NCI-H2081 treated with DMSO at 0.1 percent for 48 hours (cell line): ENCODE results near the gene PCNT.
"Not testable (repeated sequence)": the region's sequence is repeated elsewhere in the genome, so short reads cannot be mapped to it uniquely, and the experiment has no call there.

Experiments
- DNase-seq: peaks from one replicate; lab custom pipeline; 2025; lab: John Stamatoyannopoulos, UW

Gene PCNT

GRCh38 chr21:46308431-46308830, 15.5 kb upstream of the PCNT start:
- no peak for DNase-seq

GRCh38 chr21:46310260-46310659, 13.7 kb upstream of the PCNT start:
- not testable (repeated sequence) for DNase-seq

GRCh38 chr21:46311568-46311967, 12.4 kb upstream of the PCNT start:
- DNase-seq, result no peak

GRCh38 chr21:46312949-46313348, 11.0 kb upstream of the PCNT start:
- no peak for DNase-seq

GRCh38 chr21:46314441-46315020, 9.4 kb upstream of the PCNT start:
- no peak for DNase-seq

- DNase-seq, result no peak
Measured at GRCh38 chr21:46316708-46317324, 7.1 kb upstream of the PCNT start.

- peak; percentile 19 for DNase-seq
Measured at GRCh38 chr21:46317710-46318463, 6.1 kb upstream of the PCNT start.

- DNase-seq, result no peak
Measured at GRCh38 chr21:46318464-46318845, 5.5 kb upstream of the PCNT start.

- no peak for DNase-seq
Measured at GRCh38 chr21:46319186-46319585, 4.8 kb upstream of the PCNT start.

GRCh38 chr21:46320331-46320801, 3.6 kb upstream of the PCNT start:
- DNase-seq, result no peak

GRCh38 chr21:46322351-46323226, 1.4 kb upstream of the PCNT start:
- no peak for DNase-seq

- DNase-seq, result no peak
Measured at GRCh38 chr21:46323227-46323709, 688 bp upstream of the PCNT start.

- DNase-seq, result no peak
Measured at GRCh38 chr21:46324390-46325072, 575 bp downstream of the PCNT start.

- DNase-seq, result no peak
Measured at GRCh38 chr21:46325073-46325912, 1.3 kb downstream of the PCNT start.

- no peak for DNase-seq
Measured at GRCh38 chr21:46326110-46326703, 2.3 kb downstream of the PCNT start.

GRCh38 chr21:46327711-46328110, 3.8 kb downstream of the PCNT start:
- DNase-seq, result no peak

- no peak for DNase-seq
Measured at GRCh38 chr21:46328151-46328550, 4.2 kb downstream of the PCNT start.

- DNase-seq, result no peak
Measured at GRCh38 chr21:46329796-46330195, 5.8 kb downstream of the PCNT start.

GRCh38 chr21:46334351-46335140, 10.6 kb downstream of the PCNT start:
- no peak for DNase-seq
